GM10248 (cell line): ENCODE results near the gene SRF.

ENCODE experiments used
- CTCF ChIA-PET: fragments of 300-600 bp; sonication (Branson Sonifier 250); formaldehyde crosslinking; extraction: SDS; loops from one replicate; lab custom pipeline; 2021; ENCODE audit warnings: antibody characterized with exemption; lab: Yijun Ruan, JAX
- POLR2A ChIA-PET: fragments of 350-650 bp; sonication (Branson Sonifier 250); formaldehyde crosslinking; extraction: SDS; loops from one replicate; lab custom pipeline; 2020; ENCODE audit warnings: antibody characterized with exemption; lab: Yijun Ruan, JAX
- DNase-seq: peaks from one replicate; pipeline ENCODE4 v3.0.0; 2012; ENCODE audit errors: extremely low spot score
- CTCF ChIP-seq: IDR thresholded peaks from 2 replicates; pipeline ENCODE4 v1.5.1; 2012; ENCODE audit warnings: mild to moderate bottlenecking, low read depth; ENCODE audit errors: extremely low read depth, missing control alignments, control extremely low read depth

Gene SRF

GRCh38 chr6:43213431-43213830 is 42.4 kb downstream of the SRF start:
- ChIA-PET CTCF (interaction anchor here (1.0 to 3.2 kb wide), 2 partner anchors 10 to 16 kb away, joined by 3 to 18 read pairs; partner anchors contain the start of gene DNPH1), POLR2A (no interaction called here)
- TF ChIP-seq CTCF = no peak
- no peak for DNase-seq

- CTCF ChIA-PET = interaction anchor here (1.1 to 3.2 kb wide), 2 partner anchors 9 to 14 kb away, joined by 5 to 18 read pairs; partner anchors contain the start of gene DNPH1
- POLR2A ChIA-PET = interaction anchor here (0.7 kb wide), 1 partner anchor 183 kb away, joined by 4 read pairs; no protein-coding TSS in a partner anchor
- TF ChIP-seq CTCF = no peak
- DNase-seq = no peak
These were observed 44.0 kb downstream of the SRF start for GRCh38 chr6:43215066-43215465.

GRCh38 chr6:43216200-43216599 is 45.1 kb downstream of the SRF start:
- POLR2A ChIA-PET = no interaction called here
- TF ChIP-seq CTCF = no peak
- CTCF ChIA-PET = interaction anchor here (1.0 to 1.1 kb wide), 2 partner anchors 8 to 12 kb away, joined by 5 to 6 read pairs; partner anchors contain the start of gene DNPH1
- DNase-seq = no peak

GRCh38 chr6:43217351-43217750 is 46.3 kb downstream of the SRF start:
- no peak for TF ChIP-seq CTCF
- ChIA-PET POLR2A (no interaction called here), CTCF (interaction anchor here (4.8 kb wide), 1 partner anchor 13 kb away, joined by 36 read pairs; the partner anchor contains the start of gene DNPH1)
- DNase-seq = no peak

GRCh38 chr6:43219119-43219518 is 48.0 kb downstream of the SRF start:
- ChIA-PET CTCF (interaction anchor here (1.4 to 4.8 kb wide), 2 partner anchors 11 to 75 kb away, joined by 3 to 36 read pairs; partner anchors contain the start of gene DNPH1), POLR2A (interaction anchor here (0.5 kb wide), 1 partner anchor 119 kb away, joined by 5 read pairs; no protein-coding TSS in a partner anchor)
- no peak for DNase-seq
- no peak for TF ChIP-seq CTCF

GRCh38 chr6:43219814-43220213 is 48.7 kb downstream of the SRF start:
- no peak for DNase-seq
- no peak for TF ChIP-seq CTCF
- CTCF ChIA-PET = interaction anchor here (1.4 to 4.8 kb wide), 2 partner anchors 10 to 76 kb away, joined by 3 to 36 read pairs; partner anchors contain the start of gene DNPH1
- POLR2A ChIA-PET = no interaction called here
